K562 (cell line): ENCODE measurements around the gene STK32C. TPM values are rescaled to one million over a fixed set of nuclear protein-coding genes. Genes with fewer than 3 reads are reported as not detected.

Experiments used
- ATAC-seq: fragments of 200-7000 bp; cut with Tn5 transposase; 3 replicates; pipeline ENCODE4 v1.9.1; 2020; ENCODE audit warnings: moderate library complexity
- BruUV-seq: library from RNA; stranded (reverse); fragments of 400-500 nt; replicated peaks from 2 replicates; lab custom pipeline; 2021; lab: Mats Ljungman, UMichigan
- CTCF ChIA-PET: fragments of 300-600 bp; formaldehyde crosslinking; extraction: SDS; loops from one replicate; lab custom pipeline; 2021; ENCODE audit warnings: low intra/inter-chr PET ratio; lab: Yijun Ruan, JAX
- POLR2A ChIA-PET: fragments of 300-600, 350-650 bp; sonication (Branson Sonifier 250); formaldehyde crosslinking; extraction: SDS; loops from one replicate; lab custom pipeline; 2021; ENCODE audit warnings: antibody characterized with exemption, inconsistent platforms; lab: Yijun Ruan, JAX
- DNase-seq, 4 experiments: peaks; one replicate each; pipeline versions ENCODE4 v3.0.0 to v3.0.0-alpha.2; 2011 to 2018; ENCODE audit warnings: low spot score in 3 of 4, mixed read lengths in 3 of 4; ENCODE audit errors: extremely low read depth in 1 of 4
- FAIRE-seq: peaks from 2 replicates; lab custom pipeline; 2011; peaks lifted over from hg19 to GRCh38; lab: Jason Lieb, UNC
- H2AFZ ChIP-seq: 2 replicates; pipeline ENCODE4 v1.6.0; 2011; ENCODE audit warnings: low read depth, low read length, control low read depth, inconsistent platforms
- H3K27ac ChIP-seq: fragments of 200-600 bp; 3 replicates; pipeline ENCODE4 v1.8.0; 2011; ENCODE audit warnings: low read depth, mild to moderate bottlenecking, control low read depth, inconsistent platforms, low read length, moderate library complexity, mixed read lengths; ENCODE audit errors: extremely low read depth
- H3K27me3 ChIP-seq, 2 experiments: fragments of 300-600 bp in 1 of 2; 2 replicates in 1 of 2; 3 replicates in 1 of 2; pipeline versions ENCODE4 v1.6.0 to v1.8.0; 2011; ENCODE audit warnings: inconsistent platforms in 2 of 2, low read length in 2 of 2, mild to moderate bottlenecking in 1 of 2, mixed read lengths in 1 of 2, moderate library complexity in 1 of 2; ENCODE audit not compliant: control insufficient read depth in 2 of 2, insufficient read depth in 2 of 2
- H3K36me3 ChIP-seq: fragments of 300-600 bp; 3 replicates; pipeline ENCODE4 v1.8.0; 2011; ENCODE audit warnings: mild to moderate bottlenecking, low read length, inconsistent platforms; ENCODE audit not compliant: control insufficient read depth, insufficient read depth
- H3K4me1 ChIP-seq, 2 experiments: fragments of 200-600 bp in 1 of 2; replicated peaks in 1 of 2; 2 replicates in 1 of 2; 3 replicates in 1 of 2; pipeline versions ENCODE4 v1.5.1 to v1.8.0; 2011; ENCODE audit warnings: inconsistent platforms in 2 of 2, low read length in 2 of 2, mild to moderate bottlenecking in 1 of 2, mixed read lengths in 1 of 2, moderate library complexity in 1 of 2; ENCODE audit not compliant: control insufficient read depth in 2 of 2, insufficient read depth in 2 of 2
- H3K4me2 ChIP-seq: 2 replicates; pipeline ENCODE4 v1.6.1; 2011; ENCODE audit warnings: low read length, control low read depth, inconsistent platforms, mixed read lengths; ENCODE audit not compliant: insufficient read depth
- H3K4me3 ChIP-seq: fragments of 200-600 bp; sonication (generic), shearing (Covaris generic); 2 replicates; pipeline ENCODE4 v1.5.1; 2016; ENCODE audit warnings: control low read depth, inconsistent platforms
- H3K79me2 ChIP-seq: fragments of 200-600 bp; 3 replicates; pipeline ENCODE4 v1.8.0; 2011; ENCODE audit warnings: low read length, inconsistent platforms; ENCODE audit not compliant: control insufficient read depth, insufficient read depth
- H3K9ac ChIP-seq, 2 experiments: 2 replicates each; pipeline versions ENCODE4 v1.6.0 to v1.6.1; 2011; ENCODE audit warnings: low read depth in 2 of 2, low read length in 2 of 2, control low read depth in 1 of 2, inconsistent platforms in 1 of 2, mild to moderate bottlenecking in 1 of 2, mixed read lengths in 1 of 2; ENCODE audit not compliant: insufficient read depth in 1 of 2
- H3K9me1 ChIP-seq: one replicate; pipeline ENCODE4 v1.6.0; 2011; ENCODE audit warnings: inconsistent platforms, mild to moderate bottlenecking, low read length, moderate library complexity; ENCODE audit not compliant: control insufficient read depth, insufficient read depth
- H3K9me3 ChIP-seq: replicated peaks from 2 replicates; pipeline ENCODE4 v1.5.1; 2011; ENCODE audit warnings: low read depth, low read length, inconsistent platforms; ENCODE audit not compliant: control insufficient read depth, insufficient read depth
- H4K20me1 ChIP-seq: replicated peaks from 2 replicates; pipeline ENCODE4 v1.6.1; 2011; ENCODE audit warnings: low read length, inconsistent platforms, mixed read lengths; ENCODE audit not compliant: control insufficient read depth, insufficient read depth
- NFE2 ChIP-seq: IDR thresholded peaks from 2 replicates; pipeline ENCODE4 v1.6.1; 2014; ENCODE audit warnings: antibody characterized with exemption, low read depth
- WGBS: fragments of 100-300 bp; shearing (Covaris generic); methylation state at CpG from one replicate; pipeline ENCODE4 v1.1.6; 2016; ENCODE audit warnings: low coverage, mixed read lengths; ENCODE audit not compliant: insufficient coverage; ENCODE audit errors: missing lambda C conversion rate; 5-methylcytosine and 5-hydroxymethylcytosine counted together
- in situ Hi-C: fragments of 300-500 bp; cut with MboI; formaldehyde crosslinking; loops from 4 replicates; pipeline ENCODE4 v1.15.0; 2018; ENCODE audit warnings: inconsistent platforms, mixed read lengths
- intact Hi-C: fragments of 100-400 bp; cut with micrococcal nuclease; formaldehyde crosslinking; loops from 2 replicates; pipeline ENCODE4 v1.14.2; 2022
- polyA plus RNA-seq, 8 experiments: library from polyadenylated mRNA; depleted of rRNA in 4 of 8; stranded (reverse) in 5 of 8; unstranded in 3 of 8; fragments of >200 nt; fragmentation: Nextera tagmentation in 2 of 8; fragmentation: Illumina TruSeq in 1 of 8; extraction: Ambion mirVana in 2 of 8; extraction: Trizol in 1 of 8; gene quantifications; 2 replicates each; pipeline versions ENCODE4 v1.2.1 to v1.2.3, GENCODE V29; 2011 to 2014; ENCODE audit warnings: inconsistent platforms in 1 of 8, missing spikeins in 1 of 8
- total RNA-seq, 7 experiments: library from RNA; depleted of rRNA in 6 of 7; stranded (reverse); fragments of >200 nt in 6 of 7; fragmentation: Illumina TruSeq in 2 of 7; extraction: Trizol in 2 of 7; gene quantifications; 2 replicates each; pipeline versions ENCODE4 v1.2.1 to v1.2.3, GENCODE V29; 2011 to 2021; ENCODE audit warnings: low replicate concordance in 1 of 7

Gene STK32C
- total and polyA plus RNA-seq, 9 of the 15 experiments (the other 6 are each of a cell fraction or from before 2014, with no cell fraction given): 1.5 to 20.9 (median 6.5) TPM

DNA sequence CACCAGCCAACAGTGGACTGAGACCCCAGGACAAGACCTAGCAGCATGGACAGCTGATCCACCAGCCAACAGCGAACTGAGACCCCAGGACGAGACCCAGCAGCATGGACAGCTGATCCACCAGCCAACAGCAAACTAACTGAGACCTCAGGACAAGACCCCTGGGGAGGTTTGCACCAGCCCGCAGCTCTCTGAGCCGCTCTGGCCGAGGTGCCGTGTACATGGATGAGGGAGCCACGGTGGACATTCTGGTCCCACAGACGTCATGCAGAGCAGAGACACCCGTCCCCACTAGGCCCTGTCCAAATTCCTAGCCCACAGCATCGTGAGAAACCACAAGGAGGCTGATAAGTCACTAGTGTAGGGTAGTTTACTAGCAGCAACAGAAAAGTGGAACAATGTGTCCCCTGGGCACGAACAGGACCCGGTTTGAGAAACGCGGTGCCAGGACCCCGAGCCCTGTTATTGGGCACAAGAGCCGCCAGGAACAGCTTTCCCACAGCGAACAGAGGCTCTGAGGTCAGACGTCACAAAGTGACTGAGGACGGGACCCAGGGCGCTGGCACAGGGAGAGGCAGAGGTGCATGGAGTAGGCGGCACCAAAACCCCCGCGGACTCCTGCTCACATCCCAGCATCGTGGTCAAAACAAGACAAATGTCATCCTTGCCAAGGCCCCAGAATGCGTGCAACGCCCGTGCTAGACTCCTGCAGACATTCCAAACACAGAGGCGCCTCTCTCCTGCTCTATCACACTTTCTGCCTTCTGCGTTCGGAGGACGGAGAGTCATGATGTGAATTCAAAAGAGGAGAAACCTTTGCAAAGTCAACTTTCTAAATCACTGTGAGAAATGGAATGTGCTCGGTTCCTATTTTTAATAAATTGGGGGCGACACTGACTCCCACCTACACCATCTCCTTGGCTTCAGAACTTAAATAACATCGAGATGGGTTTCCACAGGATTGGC lies 8.1 kb downstream of the STK32C start:
- no TSS peak for BruUV-seq
- no peaks in the 10 kb centered on the region for H3K9me3 ChIP-seq
- no peak overlapping the region for H3K9ac ChIP-seq
- H3K9me1 ChIP-seq: peaks cover 2% of the 10 kb centered on the region
- no peak overlapping the region for H3K27ac ChIP-seq
- DNase-seq (no peak), ATAC-seq (no peak), FAIRE-seq (no peak)
- in situ Hi-C loops (no loop called here), intact Hi-C loops (no loop called here)
- ChIA-PET CTCF (no interaction called here), POLR2A (no interaction called here)
- WGBS: 13% methylated on average over 29 of the region's 34 CpGs
- TF ChIP-seq NFE2: no peak
- no peaks in the 10 kb centered on the region for H3K79me2 ChIP-seq
- no peak overlapping the region for H3K4me3 ChIP-seq
- no peaks in the 10 kb centered on the region; the same call in 1 of the 2 replicates for H4K20me1 ChIP-seq
- no peak overlapping the region for H2AFZ ChIP-seq
- H3K4me1 ChIP-seq: peaks cover 0 to 17% of the 10 kb centered on the region in 2 experiments; a peak in 2 of 5 replicates
- H3K27me3 ChIP-seq: peaks cover 35 to 88% of the 10 kb centered on the region in 2 experiments
- no peak overlapping the region for H3K4me2 ChIP-seq
- no peaks in the 10 kb centered on the region for H3K36me3 ChIP-seq
